ENCODE measurements around the gene AK8.

DNA sequence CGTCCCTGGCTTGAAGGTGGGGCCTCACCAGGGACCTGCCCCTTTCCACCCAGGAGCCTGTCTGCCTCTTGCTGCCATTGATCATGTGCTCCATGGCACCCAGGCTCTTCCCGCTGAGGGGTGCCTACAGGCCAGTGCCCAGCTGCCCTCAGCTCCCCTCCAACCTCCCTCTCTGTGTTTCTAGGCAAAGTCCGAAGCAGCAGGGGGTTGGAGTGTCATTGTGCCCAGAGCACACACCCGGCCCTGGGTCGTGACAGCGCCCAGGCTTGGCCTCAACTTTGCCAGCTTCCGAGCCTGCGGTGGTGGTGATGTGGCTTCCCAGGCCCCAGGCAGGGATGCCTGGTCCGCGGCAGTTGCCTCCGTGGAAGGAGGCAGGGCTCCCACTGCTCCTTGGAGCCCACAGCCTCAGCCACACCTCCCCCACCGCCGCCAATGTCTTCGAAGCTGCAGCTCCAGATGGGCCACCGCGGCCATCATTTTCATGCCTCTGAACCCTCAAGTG is 155.5 kb downstream of the AK8 start:
- TF ChIP-seq, protein P1, sequence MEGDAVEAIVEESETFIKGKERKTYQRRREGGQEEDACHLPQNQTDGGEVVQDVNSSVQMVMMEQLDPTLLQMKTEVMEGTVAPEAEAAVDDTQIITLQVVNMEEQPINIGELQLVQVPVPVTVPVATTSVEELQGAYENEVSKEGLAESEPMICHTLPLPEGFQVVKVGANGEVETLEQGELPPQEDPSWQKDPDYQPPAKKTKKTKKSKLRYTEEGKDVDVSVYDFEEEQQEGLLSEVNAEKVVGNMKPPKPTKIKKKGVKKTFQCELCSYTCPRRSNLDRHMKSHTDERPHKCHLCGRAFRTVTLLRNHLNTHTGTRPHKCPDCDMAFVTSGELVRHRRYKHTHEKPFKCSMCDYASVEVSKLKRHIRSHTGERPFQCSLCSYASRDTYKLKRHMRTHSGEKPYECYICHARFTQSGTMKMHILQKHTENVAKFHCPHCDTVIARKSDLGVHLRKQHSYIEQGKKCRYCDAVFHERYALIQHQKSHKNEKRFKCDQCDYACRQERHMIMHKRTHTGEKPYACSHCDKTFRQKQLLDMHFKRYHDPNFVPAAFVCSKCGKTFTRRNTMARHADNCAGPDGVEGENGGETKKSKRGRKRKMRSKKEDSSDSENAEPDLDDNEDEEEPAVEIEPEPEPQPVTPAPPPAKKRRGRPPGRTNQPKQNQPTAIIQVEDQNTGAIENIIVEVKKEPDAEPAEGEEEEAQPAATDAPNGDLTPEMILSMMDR (conservative IDR thresholded peaks at IDR 0.05; ENCODE audit: low read depth, low read length): no peak
- no peak for TF ChIP-seq EZH2 (IDR thresholded peaks at IDR 0.05; ENCODE audit: borderline replicate concordance, low read depth, low read length, poor library complexity, severe bottlenecking)
